Measurements from ENCODE around the gene TSPAN18.

The TSPAN18 gene

GRCh38 chr11:44760917-44761550, 34.3 kb downstream of the TSPAN18 start:
- DNase-seq = peak; percentile 68

GRCh38 chr11:44761551-44761961, 34.8 kb downstream of the TSPAN18 start:
- no peak for DNase-seq

- no peak for DNase-seq
Observed at GRCh38 chr11:44763121-44763820, 36.5 kb downstream of the TSPAN18 start.

- no peak for DNase-seq
Observed at GRCh38 chr11:44764583-44764982, 37.8 kb downstream of the TSPAN18 start.

- DNase-seq = no peak
Observed at GRCh38 chr11:44765026-44765595, 38.3 kb downstream of the TSPAN18 start.

- no peak for DNase-seq
Observed at GRCh38 chr11:44765676-44766075, 38.9 kb downstream of the TSPAN18 start.

GRCh38 chr11:44766112-44766971, 39.6 kb downstream of the TSPAN18 start:
- no peak for DNase-seq

- DNase-seq = no peak
Observed at GRCh38 chr11:44766972-44767278, 40.2 kb downstream of the TSPAN18 start.

- no peak for DNase-seq
Observed at GRCh38 chr11:44767421-44767820, 40.7 kb downstream of the TSPAN18 start.

GRCh38 chr11:44770401-44770800, 43.6 kb downstream of the TSPAN18 start:
- DNase-seq = no peak

GRCh38 chr11:44771252-44771734, 44.5 kb downstream of the TSPAN18 start:
- DNase-seq = no peak

- DNase-seq = no peak
Observed at GRCh38 chr11:44771841-44772240, 45.1 kb downstream of the TSPAN18 start.

- no peak for DNase-seq
Observed at GRCh38 chr11:44773351-44773965, 46.7 kb downstream of the TSPAN18 start.

- DNase-seq = no peak
Observed at GRCh38 chr11:44774108-44774507, 47.3 kb downstream of the TSPAN18 start.

- no peak for DNase-seq
Observed at GRCh38 chr11:44774731-44775130, 48.0 kb downstream of the TSPAN18 start.

GRCh38 chr11:44775366-44775984, 48.7 kb downstream of the TSPAN18 start:
- no peak for DNase-seq

GRCh38 chr11:44775985-44776446, 49.3 kb downstream of the TSPAN18 start:
- DNase-seq = no peak

- DNase-seq = no peak
Observed at GRCh38 chr11:44776551-44777208, 49.9 kb downstream of the TSPAN18 start.

- DNase-seq = no peak
Observed at GRCh38 chr11:44777209-44778194, 50.7 kb downstream of the TSPAN18 start.

Data from amniotic stem cell (primary cell).